Testis (tissue), 3 donors: ENCODE results near the gene VPS13C. TPM values are rescaled to one million over a fixed set of nuclear protein-coding genes. Genes with fewer than 3 reads are reported as not detected.

Experiments
- DNase-seq: peaks from one replicate; pipeline ENCODE4 v3.0.0-alpha.2; 2019
- H3K27ac ChIP-seq, 2 donors: fragments of 200-600 bp; sonication (generic); one replicate each; pipeline ENCODE4 v1.5.1; 2019
- H3K27me3 ChIP-seq: fragments of 200-600 bp; sonication (generic); one replicate; pipeline ENCODE4 v1.5.1; 2019
- H3K36me3 ChIP-seq: fragments of 200-600 bp; sonication (generic); one replicate; pipeline ENCODE4 v1.5.1; 2017; ENCODE audit warnings: low read depth; ENCODE audit errors: missing control alignments
- H3K4me1 ChIP-seq: fragments of 200-600 bp; sonication (generic); one replicate; pipeline ENCODE4 v1.5.1; 2019
- H3K4me3 ChIP-seq, 2 donors: fragments of 200-600 bp; sonication (generic); one replicate each; pipeline ENCODE4 v1.5.1; 2017 to 2019
- H3K9me3 ChIP-seq: fragments of 200-600 bp; sonication (generic); one replicate; pipeline ENCODE4 v1.5.1; 2017
- CTCF ChIP-seq, 3 experiments: fragments of 450-650 bp in 2 of 3; fragments of 200-600 bp in 1 of 3; sonication (generic) in 1 of 3; IDR thresholded peaks; one replicate each; pipeline ENCODE4 v1.5.1; 2016 to 2019; ENCODE audit warnings: antibody characterized with exemption in 3 of 3, mild to moderate bottlenecking in 2 of 3, moderate library complexity in 1 of 3
- POLR2A ChIP-seq: fragments of 450-650 bp; IDR thresholded peaks from one replicate; pipeline ENCODE4 v1.6.1; 2017; ENCODE audit warnings: antibody characterized with exemption, mild to moderate bottlenecking, moderate library complexity
- WGBS, 2 donors: methylation state at CpG; one replicate each; pipeline ENCODE4 v1.1.5; 2018; 5-methylcytosine and 5-hydroxymethylcytosine counted together
- intact Hi-C: fragments of 100-400 bp; cut with DNase I; formaldehyde crosslinking; loops from one replicate; pipeline ENCODE4 v1.15.1; 2023; ENCODE audit warnings: low total_unique reads
- polyA plus RNA-seq: library from polyadenylated mRNA; stranded (reverse); fragments of 350-450 nt; fragmentation: Illumina TruSeq; extraction: RNeasy Lipid Tissue Mini Kit (QIAGEN cat#74804); gene quantifications from one replicate; pipeline ENCODE4 v1.2.3, GENCODE V29; 2014; ENCODE audit warnings: low read depth, low replicate concordance; ENCODE audit not compliant: insufficient read depth
- total RNA-seq, 2 donors: library from RNA; depleted of rRNA; stranded (reverse); fragments of >200 nt; gene quantifications; one replicate each; pipeline ENCODE4 v1.2.3, GENCODE V29; 2016

Gene VPS13C
- total and polyA plus RNA-seq, 3 donors from 2014 or later, result 21.3 to 89.1 (median 86.1) TPM

DNA sequence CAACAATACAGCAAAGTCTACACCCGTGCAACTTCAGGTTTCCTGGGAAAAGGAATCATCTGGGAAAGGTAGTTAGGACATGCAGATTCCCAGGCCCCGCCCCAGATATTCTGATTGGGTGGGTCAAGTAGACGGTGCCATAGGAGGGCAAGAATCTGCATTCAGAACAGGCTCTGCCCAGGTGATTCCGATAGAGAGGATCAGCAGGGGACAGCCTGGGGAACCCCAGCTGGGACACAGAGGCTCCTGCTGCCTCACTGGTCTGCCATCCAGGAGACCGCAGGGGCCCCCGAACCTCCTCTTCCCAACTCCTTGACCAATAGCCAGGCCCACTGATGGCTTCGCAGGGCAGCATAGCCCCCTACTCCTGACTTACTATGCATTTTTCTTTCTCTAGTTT, 243.4 kb downstream of the VPS13C start:
- H3K9me3 ChIP-seq, result no peaks in the 10 kb centered on the region
- TF ChIP-seq CTCF (IDR thresholded peaks at IDR 0.05) (no peak), POLR2A (no peak)
- intact Hi-C loops, result no loop called here
- H3K4me3 ChIP-seq, result no peak overlapping the region
- no peak overlapping the region for H3K27ac ChIP-seq
- WGBS, 2 donors, result 90 to 99% methylated on average over 6 to 7 of the region's 7 CpGs
- H3K27me3 ChIP-seq, result no peaks in the 10 kb centered on the region
- H3K36me3 ChIP-seq, result no peaks in the 10 kb centered on the region
- no peak for DNase-seq
- no peaks in the 10 kb centered on the region for H3K4me1 ChIP-seq

DNA sequence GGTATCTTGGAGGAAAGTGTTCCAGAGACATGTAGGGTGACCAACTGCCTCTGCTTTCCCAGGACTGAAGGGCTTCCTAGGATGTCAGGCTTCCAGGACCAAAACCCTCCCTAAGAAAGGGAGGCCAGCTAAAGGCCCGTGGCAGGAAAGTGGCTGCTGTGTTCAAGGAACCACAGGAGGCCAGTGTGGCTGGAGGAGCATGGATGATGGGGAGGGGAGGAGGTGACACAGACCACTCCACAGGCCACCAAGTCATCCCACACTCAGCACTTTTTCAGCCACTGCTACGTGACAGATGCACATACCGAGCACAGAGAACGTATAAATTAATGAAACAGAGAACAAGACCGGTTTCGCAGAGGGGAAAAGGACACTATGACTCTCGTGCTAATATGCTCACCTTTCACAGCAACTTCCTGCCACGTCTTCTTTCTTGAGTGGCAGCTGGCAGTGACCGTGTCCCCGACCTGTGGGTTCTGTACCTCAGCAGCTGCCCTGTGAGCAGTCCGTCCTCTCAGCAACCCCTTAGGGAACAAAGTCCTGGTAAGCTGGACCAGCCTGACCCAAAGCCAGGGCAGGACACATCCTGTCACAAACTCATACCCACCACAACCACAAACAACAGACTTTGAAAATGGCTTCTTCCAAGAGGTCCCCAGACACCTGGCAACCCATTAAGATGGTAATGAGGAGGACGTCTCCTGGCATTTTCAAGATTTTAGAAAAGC, 244.7 kb downstream of the VPS13C start:
- Histone ChIP-seq H3K27ac (no peak overlapping the region), H3K27me3 (no peaks in the 10 kb centered on the region), H3K4me3 (no peak overlapping the region), H3K4me1 (no peaks in the 10 kb centered on the region), H3K36me3 (no peaks in the 10 kb centered on the region), H3K9me3 (no peaks in the 10 kb centered on the region)
- DNase-seq, result no peak
- 87 to 91% methylated on average over 11 to 12 of the region's 12 CpGs for WGBS, 2 donors
- TF ChIP-seq POLR2A (no peak), CTCF (IDR thresholded peaks at IDR 0.05) (no peak)
- intact Hi-C loops, result no loop called here

GRCh38 chr15:61812476-61812875, 247.8 kb downstream of the VPS13C start:
- 94 to 96% methylated on average over 6 of the region's 6 CpGs for WGBS, 2 donors
- H3K36me3 ChIP-seq, result no peaks in the 10 kb centered on the region
- TF ChIP-seq POLR2A, result no peak
- no peak for TF ChIP-seq CTCF (IDR thresholded peaks at IDR 0.05)
- H3K9me3 ChIP-seq, result no peaks in the 10 kb centered on the region
- no peaks in the 10 kb centered on the region for H3K4me1 ChIP-seq
- DNase-seq, result no peak
- H3K4me3 ChIP-seq, result no peak overlapping the region
- H3K27me3 ChIP-seq, result no peaks in the 10 kb centered on the region
- no peak overlapping the region for H3K27ac ChIP-seq
- intact Hi-C loops, result no loop called here

GRCh38 chr15:61811952-61812351, 248.3 kb downstream of the VPS13C start:
- H3K27me3 ChIP-seq, result no peaks in the 10 kb centered on the region
- TF ChIP-seq POLR2A, result no peak
- TF ChIP-seq CTCF (IDR thresholded peaks at IDR 0.05), result no peak
- H3K36me3 ChIP-seq, result no peaks in the 10 kb centered on the region
- H3K4me1 ChIP-seq, result no peaks in the 10 kb centered on the region
- intact Hi-C loops, result no loop called here
- no peak overlapping the region for H3K4me3 ChIP-seq
- WGBS, 2 donors, result 77 to 88% methylated on average over 5 to 8 of the region's 8 CpGs
- H3K9me3 ChIP-seq, result no peaks in the 10 kb centered on the region
- no peak overlapping the region for H3K27ac ChIP-seq
- no peak for DNase-seq

DNA sequence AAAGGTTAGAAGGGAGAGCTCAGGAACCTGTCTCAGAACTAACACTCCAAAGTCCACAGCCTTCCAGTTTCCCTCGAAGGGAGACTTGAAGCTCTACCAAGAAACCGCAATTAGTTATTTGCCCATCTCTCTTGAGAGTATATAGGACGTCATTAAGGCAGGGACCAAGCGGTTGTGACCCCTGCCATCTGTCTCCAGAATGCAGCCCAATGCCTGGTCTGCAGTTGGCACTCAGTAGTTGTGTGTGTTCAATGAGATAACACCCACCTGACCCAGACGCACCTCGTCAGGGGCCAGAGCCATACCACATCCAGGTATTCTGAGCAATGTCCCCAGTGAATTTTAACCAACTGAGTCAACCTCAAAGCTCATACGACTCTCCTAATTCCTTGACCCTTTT, 251.0 kb downstream of the VPS13C start:
- H3K27ac ChIP-seq, result no peak overlapping the region
- H3K4me3 ChIP-seq, result no peak overlapping the region
- WGBS, 2 donors, result 91 to 98% methylated on average over 7 of the region's 7 CpGs
- no peaks in the 10 kb centered on the region for H3K36me3 ChIP-seq
- no peaks in the 10 kb centered on the region for H3K27me3 ChIP-seq
- no peaks in the 10 kb centered on the region for H3K4me1 ChIP-seq
- no peak for DNase-seq
- intact Hi-C loops, result no loop called here
- TF ChIP-seq POLR2A (no peak), CTCF (IDR thresholded peaks at IDR 0.05) (no peak)
- H3K9me3 ChIP-seq, result no peaks in the 10 kb centered on the region
